GM18951 (cell line): ENCODE measurements around the gene SLC7A9.
"Not testable (repeated sequence)": the region's sequence is repeated elsewhere in the genome, so short reads cannot be mapped to it uniquely, and the experiment has no call there.

Source experiments
- POLR2A ChIP-seq: IDR thresholded peaks from 4 replicates; pipeline ENCODE4 v1.6.1; 2011; ENCODE audit warnings: mild to moderate bottlenecking; ENCODE audit not compliant: insufficient read length, insufficient read depth; ENCODE audit errors: extremely low read depth
- in situ Hi-C: fragments of 300-500 bp; cut with MboI; formaldehyde crosslinking; loops from one replicate; pipeline ENCODE4 v1.12.0; 2022; ENCODE audit warnings: low sequenced_read_pairs, mixed read lengths, inconsistent platforms; ENCODE audit not compliant: unreplicated experiment

SLC7A9 gene

DNA sequence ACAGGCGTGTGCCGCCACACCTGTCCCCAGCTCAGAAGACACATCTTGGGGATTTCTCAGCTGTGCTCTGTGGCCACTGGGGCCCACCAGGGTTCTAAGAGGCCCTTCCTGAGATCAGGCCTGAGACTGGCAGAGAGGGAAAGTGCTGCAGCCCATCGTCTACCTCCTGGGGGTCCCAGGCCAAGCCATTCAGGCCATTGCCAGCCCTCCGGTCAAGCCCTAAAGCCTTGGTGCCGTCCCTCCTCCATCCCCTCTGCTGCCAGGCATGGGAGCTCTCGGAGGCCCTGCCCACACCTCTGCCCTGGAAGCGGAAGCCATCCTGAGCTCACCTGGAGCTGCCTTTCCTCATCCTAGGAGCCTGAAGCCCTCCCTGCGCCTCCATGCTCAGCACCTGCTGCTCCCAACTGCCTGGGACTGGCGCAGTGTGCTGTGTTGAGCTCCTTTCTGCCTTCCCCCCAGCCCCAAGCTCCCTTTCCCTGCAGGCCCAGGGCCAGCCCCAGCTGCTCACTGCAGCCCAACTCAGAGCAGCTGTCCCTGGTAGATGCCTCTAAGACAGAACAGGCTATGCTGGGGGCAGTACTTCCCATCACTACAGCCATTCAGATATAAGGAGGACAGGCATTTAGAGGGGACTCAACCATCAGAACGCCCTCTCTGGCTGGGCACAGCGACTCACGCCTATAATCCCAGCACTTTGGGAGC, 2.9 kb downstream of the SLC7A9 start:
- in situ Hi-C loops: no loop called here

GRCh38 chr19:32866061-32866460, 3.5 kb downstream of the SLC7A9 start:
- no peak for TF ChIP-seq POLR2A
- in situ Hi-C loops: no loop called here

More for the DNA sequence above, 2.9 kb downstream of the SLC7A9 start:
- TF ChIP-seq POLR2A: no peak

DNA sequence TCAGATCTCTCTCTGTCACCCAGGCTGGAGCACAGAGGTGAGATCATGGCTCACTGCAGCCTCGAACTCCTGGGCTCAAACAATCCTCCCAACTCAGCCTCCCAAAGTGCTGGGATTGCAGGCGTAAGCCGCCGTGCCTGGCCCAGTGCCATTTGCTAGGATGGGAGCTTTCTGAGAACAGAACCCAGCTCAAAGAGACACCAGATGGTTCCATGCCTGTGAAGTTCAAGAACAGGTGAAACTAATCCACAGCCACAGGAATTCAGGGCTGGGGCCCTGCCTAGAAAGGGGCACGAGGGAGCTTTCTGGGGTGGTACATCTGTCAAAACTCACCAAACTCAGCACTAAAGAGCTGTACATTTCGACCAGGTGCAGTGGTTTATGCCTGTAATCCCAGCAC, 4.2 kb downstream of the SLC7A9 start:
- in situ Hi-C loops: no loop called here

DNA sequence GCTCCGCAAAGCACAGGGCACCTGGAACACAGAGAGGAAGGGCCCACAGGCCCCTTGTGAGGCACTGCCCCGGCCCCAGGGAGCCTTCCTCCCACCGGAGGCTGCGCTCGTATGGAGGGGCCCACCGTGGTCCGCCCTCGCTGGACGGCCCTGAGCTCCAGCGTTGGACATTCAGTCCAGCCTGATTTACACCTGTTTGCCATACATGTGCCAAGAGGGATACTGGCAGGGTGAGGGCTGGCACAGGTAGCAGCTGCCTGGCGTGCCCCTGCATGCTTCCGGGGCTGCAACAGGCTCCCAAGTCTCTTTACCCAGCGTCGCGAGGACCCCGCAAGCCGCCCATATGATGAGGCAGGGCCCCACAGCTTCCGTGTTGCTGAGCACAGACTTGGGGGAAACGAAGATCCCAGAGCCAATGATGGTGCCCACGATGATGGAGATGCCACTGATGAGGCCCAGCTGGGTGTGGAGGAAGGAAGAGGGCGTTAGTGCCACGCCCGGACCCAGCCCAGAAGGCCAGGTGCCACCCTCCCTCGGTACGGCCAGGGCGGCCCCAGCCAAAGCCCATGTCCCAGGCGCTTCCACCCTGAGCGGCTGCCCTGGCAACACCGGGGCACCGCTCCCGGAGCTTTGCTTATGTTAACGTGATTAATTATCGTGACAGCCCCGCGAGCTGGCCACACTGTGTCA, 5.1 kb downstream of the SLC7A9 start:
- TF ChIP-seq POLR2A: no peak
- in situ Hi-C loops: no loop called here

More for the DNA sequence above, 4.2 kb downstream of the SLC7A9 start:
- no peak for TF ChIP-seq POLR2A

DNA sequence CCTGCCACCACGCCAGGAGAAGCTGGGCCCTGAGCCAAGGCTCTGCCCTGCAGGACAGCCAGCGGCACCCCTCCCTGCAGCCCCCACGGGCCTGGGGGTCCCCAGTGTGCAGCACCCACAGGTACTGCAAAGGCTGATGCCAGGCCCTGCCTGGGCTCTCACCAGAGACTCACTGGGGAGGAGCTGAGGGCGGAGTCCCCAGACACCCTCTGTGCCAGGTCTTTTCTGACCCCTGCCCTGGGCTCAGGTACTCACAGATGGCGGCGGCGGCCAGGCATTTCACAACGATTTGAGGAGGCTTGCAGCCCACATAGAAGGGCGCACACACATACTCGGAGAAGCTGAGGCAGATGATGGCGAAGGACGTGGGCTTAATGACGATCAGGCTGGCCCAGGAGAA, 5.7 kb downstream of the SLC7A9 start:
- TF ChIP-seq POLR2A: no peak
- in situ Hi-C loops: no loop called here

GRCh38 chr19:32863301-32863700, 6.3 kb downstream of the SLC7A9 start:
- TF ChIP-seq POLR2A: no peak
- in situ Hi-C loops: no loop called here

DNA sequence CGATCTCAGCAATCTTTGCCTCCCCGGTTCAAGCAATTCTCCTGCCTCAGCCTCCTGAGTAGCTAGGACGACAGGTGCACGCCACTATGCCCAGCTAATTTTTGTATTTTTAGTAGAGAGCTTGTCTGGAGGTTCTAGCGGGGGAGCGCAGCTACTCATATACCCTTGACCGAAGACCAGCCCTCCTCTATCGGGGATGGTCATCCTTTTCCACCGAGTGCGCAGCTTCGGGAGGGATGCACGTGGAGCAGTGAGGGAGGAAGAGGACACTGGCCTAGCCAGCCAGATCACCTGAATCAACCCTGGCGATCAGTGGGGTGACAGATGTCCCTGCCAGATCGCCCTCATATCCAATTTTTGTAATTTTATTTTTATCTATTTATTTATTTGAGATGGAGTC, 6.8 kb downstream of the SLC7A9 start:
- in situ Hi-C loops: no loop called here
- TF ChIP-seq POLR2A: no peak

DNA sequence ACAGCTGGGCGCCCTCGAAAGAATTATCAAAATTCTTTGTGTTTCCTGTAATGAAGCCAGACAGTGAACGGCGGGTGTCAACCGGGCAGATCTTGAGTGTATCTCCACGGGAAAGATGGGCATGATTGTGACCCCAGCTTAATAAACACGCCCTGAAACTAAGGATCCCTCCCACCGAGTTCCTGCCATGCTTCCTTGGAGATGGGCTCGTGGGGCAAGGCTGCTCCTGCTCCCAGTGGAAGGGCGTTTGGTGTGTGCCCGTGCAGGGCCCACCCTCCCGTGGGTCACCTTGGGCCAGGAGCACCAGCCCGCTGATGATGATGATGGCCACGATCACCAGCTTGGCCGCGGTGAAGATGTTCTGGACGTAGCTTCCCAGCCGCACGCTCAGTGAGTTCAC, 7.4 kb downstream of the SLC7A9 start:
- in situ Hi-C loops: no loop called here
- no peak for TF ChIP-seq POLR2A

DNA sequence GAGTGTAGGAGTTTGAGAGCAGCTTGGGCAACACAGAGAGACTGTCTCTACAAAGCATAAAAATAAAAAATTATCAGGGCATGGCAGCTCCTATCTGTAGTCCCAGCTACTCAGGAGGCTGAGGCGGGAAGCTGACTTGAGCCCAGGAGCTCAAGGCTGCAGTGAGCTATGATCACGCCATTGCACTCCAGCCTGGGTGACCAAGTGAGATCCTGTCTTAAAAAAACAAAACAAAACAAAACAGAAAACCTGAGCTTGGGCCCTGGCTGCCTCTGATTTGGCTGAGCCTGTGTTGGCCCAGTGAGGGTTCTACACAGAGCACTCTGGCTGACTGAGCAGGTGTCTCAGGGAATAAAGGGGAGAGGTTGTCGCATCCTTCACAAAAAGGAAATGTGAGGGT, 8.0 kb downstream of the SLC7A9 start:
- in situ Hi-C loops: no loop called here
- TF ChIP-seq POLR2A: no peak

- in situ Hi-C loops: no loop called here
- TF ChIP-seq POLR2A: no peak
Measured at GRCh38 chr19:32859591-32859990, 10.0 kb downstream of the SLC7A9 start.

DNA sequence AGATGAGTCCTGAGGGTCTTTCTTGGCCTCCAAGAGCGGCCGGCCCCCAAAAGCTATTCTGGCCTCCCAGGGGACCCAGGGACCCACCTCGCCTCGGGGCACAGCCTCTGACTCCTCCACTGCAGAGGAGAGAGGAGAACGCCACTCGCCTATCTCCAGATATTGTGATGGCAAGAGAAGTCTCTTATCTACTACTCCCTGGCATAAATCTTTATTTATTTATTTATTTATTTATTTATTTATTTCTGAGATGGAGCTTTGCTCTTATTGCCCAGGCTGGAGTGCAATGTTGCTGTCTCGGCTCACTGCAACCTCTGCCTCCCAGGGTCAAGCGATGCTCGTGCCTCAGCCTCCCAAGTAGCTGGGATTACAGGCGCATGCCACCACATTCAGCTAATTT, 11.0 kb downstream of the SLC7A9 start:
- no peak for TF ChIP-seq POLR2A
- in situ Hi-C loops: no loop called here

GRCh38 chr19:32858155-32858554, 11.4 kb downstream of the SLC7A9 start:
- no peak for TF ChIP-seq POLR2A
- in situ Hi-C loops: no loop called here

- no peak for TF ChIP-seq POLR2A
- in situ Hi-C loops: no loop called here
Measured at GRCh38 chr19:32857584-32857983, 12.0 kb downstream of the SLC7A9 start.

DNA sequence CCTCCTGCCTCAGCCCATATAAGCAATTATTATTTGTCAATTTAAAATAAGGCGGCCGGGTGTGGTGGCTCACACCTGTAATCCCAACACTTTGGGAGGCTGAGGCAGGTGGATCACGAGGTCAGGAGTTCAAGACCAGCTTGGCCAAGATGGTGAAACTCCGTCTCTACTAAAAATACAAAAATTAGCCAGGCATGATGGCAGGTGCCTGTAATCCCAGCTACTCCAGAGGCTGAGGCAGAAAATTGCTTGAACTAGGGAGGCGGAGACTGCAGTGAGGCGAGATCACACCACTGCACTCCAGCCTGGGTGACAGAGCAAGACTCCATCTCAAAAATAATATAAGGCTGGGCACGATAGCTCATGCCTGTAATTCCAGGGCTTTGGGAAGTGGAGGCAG, 12.7 kb downstream of the SLC7A9 start:
- in situ Hi-C loops: not testable (repeated sequence)

GRCh38 chr19:32852216-32852615, 17.4 kb downstream of the SLC7A9 start:
- TF ChIP-seq POLR2A: no peak
- in situ Hi-C loops: no loop called here

DNA sequence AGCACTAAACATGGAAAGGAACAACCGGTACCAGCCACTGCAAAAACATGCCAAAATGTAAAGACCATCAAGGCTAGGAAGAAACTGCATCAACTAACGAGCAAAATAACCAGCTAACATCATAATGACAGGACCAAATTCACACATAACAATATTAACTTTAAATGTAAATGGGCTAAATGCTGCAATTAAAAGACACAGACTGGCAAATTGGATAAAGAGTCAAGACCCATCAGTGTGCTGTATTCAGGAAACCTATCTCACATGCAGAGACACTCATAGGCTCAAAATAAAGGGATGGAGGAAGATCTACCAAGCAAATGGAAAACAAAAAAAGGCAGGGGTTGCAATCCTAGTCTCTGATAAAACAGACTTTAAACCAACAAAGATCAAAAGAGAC, 21.5 kb downstream of the SLC7A9 start:
- in situ Hi-C loops: not testable (repeated sequence)
